Panc1 (cell line): ENCODE results near the gene SDF4. TPM values are rescaled to one million over a fixed set of nuclear protein-coding genes. Genes with fewer than 3 reads are reported as not detected.

Experiments
- ATAC-seq: fragments of 200-7000 bp; cut with Tn5 transposase; 2 replicates; pipeline ENCODE4 v1.9.1; 2020; ENCODE audit warnings: mild to moderate bottlenecking, moderate library complexity
- BruUV-seq: library from RNA; stranded (reverse); fragments of 400-500 nt; replicated peaks from 2 replicates; lab custom pipeline; 2021; lab: Mats Ljungman, UMichigan
- CTCF ChIA-PET: fragments of 300-600 bp; sonication (Branson Sonifier 250); formaldehyde crosslinking; loops from one replicate; lab custom pipeline; 2022; ENCODE audit warnings: antibody characterized with exemption; lab: Charles Lee
- POLR2A ChIA-PET: fragments of 300-600 bp; sonication (Branson Sonifier 250); formaldehyde crosslinking; loops from one replicate; lab custom pipeline; 2022; ENCODE audit warnings: antibody characterized with exemption; lab: Charles Lee
- DNase-seq: peaks from one replicate; pipeline ENCODE4 v3.0.0-alpha.2; 2010; ENCODE audit warnings: low read depth, low spot score
- H3K27ac ChIP-seq: 2 replicates; pipeline ENCODE4 v1.5.1; 2011; ENCODE audit warnings: mild to moderate bottlenecking, low read length, inconsistent platforms
- H3K27me3 ChIP-seq: fragments of 200-500 bp; sonication (Bioruptor generic); 2 replicates; pipeline ENCODE4 v1.6.0; 2014; ENCODE audit warnings: low read length, inconsistent platforms; ENCODE audit not compliant: control insufficient read depth, insufficient read depth
- H3K36me3 ChIP-seq: fragments of 200-500 bp; sonication (Bioruptor generic); 2 replicates; pipeline ENCODE4 v1.5.1; 2014; ENCODE audit warnings: inconsistent platforms, mild to moderate bottlenecking, low read length, moderate library complexity; ENCODE audit not compliant: control insufficient read depth, insufficient read depth
- H3K4me1 ChIP-seq: 2 replicates; pipeline ENCODE4 v1.5.1; 2011; ENCODE audit warnings: inconsistent platforms, mild to moderate bottlenecking, low read length, moderate library complexity; ENCODE audit not compliant: control insufficient read depth, insufficient read depth
- H3K4me3 ChIP-seq, 2 experiments: 2 replicates each; pipeline ENCODE4 v1.5.1; 2011 to 2012; ENCODE audit warnings: low read depth in 2 of 2, low read length in 2 of 2, mild to moderate bottlenecking in 2 of 2, inconsistent platforms in 1 of 2, moderate library complexity in 1 of 2
- H3K9me3 ChIP-seq: fragments of 200-500 bp; sonication (Bioruptor generic); 2 replicates; pipeline ENCODE4 v1.5.1; 2014; ENCODE audit warnings: low read depth, mild to moderate bottlenecking, inconsistent platforms, low read length, moderate library complexity; ENCODE audit not compliant: control insufficient read depth, insufficient read depth
- CTCF ChIP-seq: fragments of 450-650 bp; IDR thresholded peaks from 2 replicates; pipeline ENCODE4 v1.5.1; 2017; ENCODE audit warnings: mild to moderate bottlenecking
- POLR2AphosphoS5 ChIP-seq: IDR thresholded peaks from 2 replicates; pipeline ENCODE4 v1.6.1; 2012; ENCODE audit warnings: mild to moderate bottlenecking, low read depth, low read length, moderate library complexity
- REST ChIP-seq, 2 experiments: IDR thresholded peaks; 2 replicates each; pipeline ENCODE4 v1.6.1; 2011 to 2012; ENCODE audit warnings: low read depth in 2 of 2, control low read depth in 1 of 2, low read length in 1 of 2, mild to moderate bottlenecking in 1 of 2, moderate library complexity in 1 of 2; ENCODE audit not compliant: insufficient read depth in 1 of 2
- SIN3A ChIP-seq: IDR thresholded peaks from 2 replicates; pipeline ENCODE4 v1.6.1; 2012; ENCODE audit warnings: low read depth, mild to moderate bottlenecking, low read length, moderate library complexity, borderline replicate concordance; ENCODE audit not compliant: insufficient read depth
- TCF7L2 ChIP-seq: IDR thresholded peaks from 2 replicates; pipeline ENCODE4 v1.6.1; 2011; ENCODE audit warnings: mild to moderate bottlenecking, low read depth, low read length, inconsistent platforms
- in situ Hi-C: cut with HindIII; loops from 2 replicates; pipeline ENCODE4 v1.10.0; 2016; ENCODE audit warnings: low sequenced_read_pairs, low pct_unique_long_range_greater_than_20kb
- intact Hi-C: fragments of 100-400 bp; cut with micrococcal nuclease; formaldehyde crosslinking; loops from one replicate; pipeline ENCODE4 v1.10.0; 2022; ENCODE audit not compliant: unreplicated experiment
- total RNA-seq: library from RNA; stranded (reverse); gene quantifications from one replicate; pipeline ENCODE4 v1.2.1, GENCODE V29; 2021; ENCODE audit not compliant: unreplicated experiment

The SDF4 gene
- total RNA-seq, 1 experiment from 2014 or later: 335 TPM

- TF ChIP-seq TCF7L2: no peak
- TF ChIP-seq CTCF: no peak
- TF ChIP-seq REST (IDR thresholded peaks at IDR 0.05; ENCODE audit: insufficient read depth in 1 of 2, low read depth in 2 of 2, low read length in 1 of 2): no peak
- TF ChIP-seq SIN3A: no peak
- TF ChIP-seq POLR2AphosphoS5: no peak
- Histone ChIP-seq H3K27ac (no peak overlapping the region), H3K27me3 (no peaks in the 10 kb centered on the region), H3K4me1 (peaks cover 17% of the 10 kb centered on the region), H3K36me3 (no peaks in the 10 kb centered on the region; the same call in 1 of the 2 replicates), H3K9me3 (no peaks in the 10 kb centered on the region), H3K4me3 (no peak overlapping the region)
- ChIA-PET POLR2A (no interaction called here), CTCF (no interaction called here)
- no TSS peak for BruUV-seq
- in situ Hi-C loops: no loop called here
- ATAC-seq (no peak), DNase-seq (no peak)
- intact Hi-C loops: no loop called here
Measured at GRCh38 chr1:1268284-1268682, 36.5 kb upstream of the SDF4 start.

DNA sequence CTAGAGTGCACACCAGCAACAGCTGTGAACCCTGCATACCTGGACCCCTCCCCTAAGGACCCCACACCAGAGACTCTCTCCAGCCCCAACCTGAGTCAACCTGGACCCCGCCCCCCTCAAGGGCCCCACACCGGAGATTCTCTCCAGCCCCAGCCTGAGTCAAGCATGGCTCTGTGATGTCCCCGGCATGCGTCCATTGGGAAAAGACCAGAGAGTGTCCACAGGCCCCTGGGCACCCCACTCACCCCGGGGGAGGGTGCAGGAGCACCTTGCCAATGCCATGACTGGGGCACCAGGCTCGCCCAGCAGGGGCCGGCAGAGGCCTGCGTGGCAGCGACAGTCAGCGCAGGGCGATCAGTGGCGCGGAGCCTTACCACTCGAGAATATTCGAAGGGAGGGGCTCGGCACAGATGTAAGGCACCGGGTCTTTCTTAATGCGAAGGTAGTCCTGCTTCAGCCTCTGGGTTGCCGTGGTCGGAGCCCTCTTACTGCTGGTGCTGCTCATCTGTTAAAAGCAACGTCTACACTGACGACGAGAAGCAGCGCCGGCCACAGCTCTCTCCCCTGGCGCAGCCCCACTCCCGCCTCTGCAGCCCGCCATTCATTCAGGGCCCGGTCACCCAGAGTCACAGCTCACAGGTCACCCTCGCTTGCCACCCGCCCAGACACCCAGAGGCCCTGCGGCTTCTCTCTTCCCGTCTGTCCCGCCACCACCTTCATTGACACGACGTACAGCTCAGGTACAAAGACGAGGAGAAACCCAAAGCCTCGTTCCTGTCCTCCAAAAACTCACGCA lies 35.9 kb upstream of the SDF4 start:
- DNase-seq (no peak), ATAC-seq (no peak)
- H3K27ac ChIP-seq: no peak overlapping the region
- CTCF ChIA-PET: no interaction called here
- no peaks in the 10 kb centered on the region for H3K9me3 ChIP-seq
- no peaks in the 10 kb centered on the region; the same call in 1 of the 2 replicates for H3K36me3 ChIP-seq
- POLR2A ChIA-PET: no interaction called here
- H3K4me1 ChIP-seq: peaks cover 17% of the 10 kb centered on the region
- H3K4me3 ChIP-seq: no peak overlapping the region
- BruUV-seq: no TSS peak
- intact Hi-C loops: no loop called here
- H3K27me3 ChIP-seq: no peaks in the 10 kb centered on the region
- TF ChIP-seq POLR2AphosphoS5 (no peak), CTCF (no peak; the same call in 1 of the 2 replicates), SIN3A (no peak), REST (IDR thresholded peaks at IDR 0.05; ENCODE audit: insufficient read depth in 1 of 2, low read depth in 2 of 2, low read length in 1 of 2) (no peak), TCF7L2 (no peak)
- in situ Hi-C loops: no loop called here
